ENCODE data around the gene TBC1D21. TPM values are rescaled to one million over a fixed set of nuclear protein-coding genes. Genes with fewer than 3 reads are reported as not detected.

Gene TBC1D21
- total RNA-seq, 1 experiment from 2014 or later, result not detected

DNA sequence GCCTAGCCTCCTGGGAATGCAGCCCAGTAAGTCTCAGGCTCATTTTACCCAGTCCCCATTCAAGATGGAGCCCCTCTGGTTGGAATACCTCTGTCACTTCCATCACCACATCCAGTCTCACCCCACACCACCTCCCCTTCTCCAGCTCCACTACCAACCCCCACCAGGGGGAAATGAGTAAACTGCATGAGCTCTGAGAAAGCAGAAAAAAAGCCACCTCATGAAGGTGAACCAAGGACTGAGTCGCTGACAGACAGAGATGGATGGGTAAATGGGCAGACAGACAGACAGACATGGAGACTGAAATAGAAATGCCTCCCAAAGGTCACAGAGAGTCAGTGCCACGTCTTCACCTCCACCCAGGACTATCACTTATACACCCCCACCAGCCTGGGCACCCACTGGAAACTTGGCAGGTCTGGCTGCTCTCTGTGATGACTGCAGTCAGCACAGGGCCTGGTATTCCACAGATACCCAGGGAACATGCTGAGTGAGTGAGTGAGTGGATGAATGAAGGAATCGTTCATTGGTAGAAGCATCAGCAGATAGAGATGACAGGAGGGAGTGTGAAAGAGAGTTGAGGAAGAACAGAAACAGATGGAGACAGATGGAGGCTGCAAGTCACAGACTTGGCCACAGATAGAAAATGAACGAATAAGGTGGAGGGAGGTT is 48.0 kb downstream of the TBC1D21 start:
- Histone ChIP-seq H3K4me3 (ENCODE audit: insufficient read depth, low read depth, low read length) (no peak overlapping the region), H3K27me3 (ENCODE audit: control insufficient read depth, insufficient read depth, low read length) (no peaks in the 10 kb centered on the region; the same call in none of the 2 replicates), H3K36me3 (replicated peaks; ENCODE audit: control insufficient read depth, insufficient read depth, low read length) (peaks cover 2% of the 10 kb centered on the region)
- DNase-seq, result no peak

DNA sequence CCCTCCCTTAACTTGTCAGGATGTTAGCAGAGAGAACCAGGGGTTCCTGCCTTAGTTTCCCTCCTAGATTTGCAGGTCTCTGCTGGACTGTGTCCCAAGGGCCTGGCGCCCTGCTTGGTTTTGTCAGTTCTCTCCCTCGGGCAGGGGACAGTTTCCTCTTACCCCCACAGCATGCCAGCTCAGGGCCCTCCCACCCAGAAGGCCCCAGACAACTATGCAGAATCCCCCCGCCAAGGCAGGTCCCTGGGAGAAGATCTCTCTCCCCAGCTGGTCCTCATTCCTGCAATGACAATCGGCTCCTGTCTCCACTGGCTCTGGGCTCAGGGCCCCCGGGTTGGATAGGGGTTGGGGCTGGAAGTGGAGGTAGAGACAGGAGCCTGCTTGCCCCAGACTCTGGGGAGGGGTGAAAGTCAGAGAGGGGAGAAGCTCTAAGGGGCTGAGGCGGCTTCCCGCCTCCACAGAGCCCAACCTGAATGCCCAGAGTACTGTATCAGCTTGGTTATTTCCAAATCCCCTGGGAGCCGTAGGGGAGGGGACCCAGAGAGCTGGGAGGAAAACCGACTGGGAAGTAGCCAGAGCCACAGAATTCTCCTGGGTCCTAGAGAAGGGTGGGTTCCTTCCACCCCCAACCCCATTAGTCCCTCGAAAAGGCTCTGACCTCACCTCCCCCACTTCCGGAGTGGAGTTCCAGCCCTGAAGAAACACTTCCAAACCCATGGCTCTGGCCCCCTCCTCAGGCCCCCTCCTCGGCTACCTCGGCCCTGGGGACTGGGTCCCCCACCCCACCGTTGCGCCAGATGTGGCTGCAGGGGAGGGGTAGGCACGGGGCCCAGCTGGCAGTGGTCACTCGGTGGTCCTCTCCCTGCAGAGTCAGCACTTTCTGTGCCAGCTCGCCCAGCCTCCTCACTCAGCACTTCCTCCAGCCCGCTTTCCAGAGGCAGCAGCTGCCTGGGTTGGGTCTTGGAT is 49.1 kb downstream of the TBC1D21 start:
- H3K36me3 ChIP-seq (replicated peaks; ENCODE audit: control insufficient read depth, insufficient read depth, low read length), result peaks cover 2% of the 10 kb centered on the region
- peak overlapping the region; percentile 9; the same call in 1 of the 2 replicates for H3K4me3 ChIP-seq (ENCODE audit: insufficient read depth, low read depth, low read length)
- DNase-seq, result peak; percentile 93
- H3K27me3 ChIP-seq (ENCODE audit: control insufficient read depth, insufficient read depth, low read length), result peaks cover 6% of the 10 kb centered on the region

DNA sequence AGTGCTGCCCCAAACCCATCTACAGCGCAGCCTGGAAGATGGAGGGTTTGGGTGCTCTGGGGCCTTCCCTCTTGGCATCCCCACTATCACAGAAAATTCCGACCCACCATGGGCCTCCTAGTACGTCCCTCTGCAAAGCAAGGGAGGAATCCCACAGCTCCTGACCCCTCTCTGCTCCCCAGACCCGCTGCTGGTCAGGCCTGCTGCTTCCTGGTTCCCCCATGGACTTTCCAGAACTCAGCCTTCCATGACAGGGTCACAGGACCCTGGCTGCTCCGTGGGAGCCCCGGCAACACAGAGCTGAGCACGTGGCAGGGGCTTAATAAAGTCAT is 49.8 kb downstream of the TBC1D21 start:
- peaks cover 6% of the 10 kb centered on the region for H3K27me3 ChIP-seq (ENCODE audit: control insufficient read depth, insufficient read depth, low read length)
- H3K4me3 ChIP-seq (ENCODE audit: insufficient read depth, low read depth, low read length), result no peak overlapping the region
- peaks cover 2% of the 10 kb centered on the region for H3K36me3 ChIP-seq (replicated peaks; ENCODE audit: control insufficient read depth, insufficient read depth, low read length)
- DNase-seq, result no peak

DNA sequence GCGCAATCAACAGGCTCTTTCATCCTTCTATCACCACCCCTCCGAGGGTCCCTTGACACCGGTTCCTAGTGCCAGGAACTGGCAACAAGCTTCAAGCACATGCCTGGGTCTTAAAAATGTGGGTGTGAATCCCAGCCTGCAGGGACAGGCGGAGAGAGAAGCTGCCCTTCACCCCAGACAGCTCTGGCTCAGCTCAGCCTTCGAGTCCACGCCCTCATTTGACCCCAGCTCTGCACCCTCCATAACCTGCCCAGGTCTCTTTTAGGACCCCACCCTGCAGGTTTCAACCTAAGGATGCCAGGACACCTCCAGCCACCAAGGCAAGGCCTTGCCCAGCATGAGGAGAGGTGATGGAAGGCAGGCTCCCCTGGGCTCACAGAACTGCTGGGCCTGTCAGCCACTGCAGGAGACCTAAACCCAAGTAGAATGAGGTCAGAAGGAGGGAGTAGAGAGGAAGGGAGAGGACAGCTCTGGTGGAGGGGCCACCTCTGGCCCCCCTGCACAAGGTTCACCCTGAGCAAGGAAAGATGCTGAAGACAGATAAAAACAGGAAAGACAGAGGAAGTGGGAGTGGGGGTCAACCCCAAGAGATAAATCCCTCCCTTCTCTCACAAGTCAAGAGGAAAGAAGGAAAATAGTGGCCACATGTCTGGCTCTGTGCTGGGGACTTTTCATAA is 50.3 kb downstream of the TBC1D21 start:
- Histone ChIP-seq H3K4me3 (ENCODE audit: insufficient read depth, low read depth, low read length) (no peak overlapping the region), H3K36me3 (replicated peaks; ENCODE audit: control insufficient read depth, insufficient read depth, low read length) (peaks cover 2% of the 10 kb centered on the region), H3K27me3 (ENCODE audit: control insufficient read depth, insufficient read depth, low read length) (peaks cover 6% of the 10 kb centered on the region)
- DNase-seq, result no peak

DNA sequence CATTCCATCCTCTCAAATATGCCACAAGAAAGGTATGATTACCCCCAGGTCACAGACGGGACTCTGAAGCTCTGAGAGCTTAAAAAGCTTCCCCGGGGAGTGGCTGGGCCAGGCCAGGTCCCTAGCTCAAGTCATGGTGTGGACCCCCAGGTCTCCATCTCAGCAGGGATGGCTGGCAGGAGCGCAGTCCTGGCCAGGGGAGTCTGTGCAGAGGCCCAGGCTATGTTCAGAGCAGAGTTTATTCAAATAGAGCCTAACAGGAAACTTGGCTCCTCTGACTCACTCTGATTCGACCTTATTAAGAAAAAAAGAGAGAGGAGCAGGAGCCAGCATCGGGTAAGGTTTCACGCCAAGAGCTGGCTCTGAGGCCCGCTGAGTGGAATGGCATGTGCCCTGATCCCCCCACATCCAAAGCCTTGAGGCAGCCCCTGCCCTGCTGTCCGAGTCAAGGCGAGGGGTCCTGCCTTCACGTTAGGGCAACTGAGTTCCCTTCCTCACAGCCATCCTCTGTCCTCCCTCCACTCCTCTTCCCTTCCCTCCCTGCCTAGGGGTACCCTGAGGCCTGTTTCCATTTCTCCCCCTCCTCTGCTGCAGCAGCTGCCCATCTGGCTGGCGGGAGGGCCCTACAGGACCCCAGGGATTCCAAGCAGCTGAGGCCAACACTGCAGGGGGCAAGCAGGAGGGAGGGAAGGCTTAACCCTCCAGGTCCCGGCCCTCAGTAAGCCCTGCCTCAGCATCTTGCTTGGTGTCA is 51.0 kb downstream of the TBC1D21 start:
- H3K4me3 ChIP-seq (ENCODE audit: insufficient read depth, low read depth, low read length), result no peak overlapping the region
- peak; percentile 68 for DNase-seq
- peaks cover 6% of the 10 kb centered on the region for H3K27me3 ChIP-seq (ENCODE audit: control insufficient read depth, insufficient read depth, low read length)
- H3K36me3 ChIP-seq (replicated peaks; ENCODE audit: control insufficient read depth, insufficient read depth, low read length), result no peaks in the 10 kb centered on the region

DNA sequence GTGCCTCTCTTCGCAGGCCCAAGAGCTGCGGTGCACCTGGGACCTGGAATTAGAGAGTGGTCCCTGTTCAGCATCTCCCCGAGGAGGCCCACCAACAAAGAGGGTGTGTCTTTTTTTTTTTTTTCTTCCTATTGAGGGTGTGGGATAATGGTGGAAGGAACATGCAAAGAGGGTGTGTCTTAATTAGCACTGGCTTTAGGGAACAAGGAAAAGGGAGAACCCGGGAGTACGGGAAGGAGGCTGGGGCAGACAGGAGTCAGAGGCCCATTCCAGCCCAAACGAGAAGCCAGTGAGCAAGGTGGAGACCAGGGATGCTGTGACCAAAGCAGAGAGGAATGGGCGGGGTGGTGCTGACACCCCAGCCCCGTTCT is 52.5 kb downstream of the TBC1D21 start:
- H3K36me3 ChIP-seq (replicated peaks; ENCODE audit: control insufficient read depth, insufficient read depth, low read length), result no peaks in the 10 kb centered on the region
- H3K4me3 ChIP-seq (ENCODE audit: insufficient read depth, low read depth, low read length), result peak overlapping the region; percentile 66; the same call in 1 of the 2 replicates
- no peak for DNase-seq
- peaks cover 6% of the 10 kb centered on the region for H3K27me3 ChIP-seq (ENCODE audit: control insufficient read depth, insufficient read depth, low read length)

DNA sequence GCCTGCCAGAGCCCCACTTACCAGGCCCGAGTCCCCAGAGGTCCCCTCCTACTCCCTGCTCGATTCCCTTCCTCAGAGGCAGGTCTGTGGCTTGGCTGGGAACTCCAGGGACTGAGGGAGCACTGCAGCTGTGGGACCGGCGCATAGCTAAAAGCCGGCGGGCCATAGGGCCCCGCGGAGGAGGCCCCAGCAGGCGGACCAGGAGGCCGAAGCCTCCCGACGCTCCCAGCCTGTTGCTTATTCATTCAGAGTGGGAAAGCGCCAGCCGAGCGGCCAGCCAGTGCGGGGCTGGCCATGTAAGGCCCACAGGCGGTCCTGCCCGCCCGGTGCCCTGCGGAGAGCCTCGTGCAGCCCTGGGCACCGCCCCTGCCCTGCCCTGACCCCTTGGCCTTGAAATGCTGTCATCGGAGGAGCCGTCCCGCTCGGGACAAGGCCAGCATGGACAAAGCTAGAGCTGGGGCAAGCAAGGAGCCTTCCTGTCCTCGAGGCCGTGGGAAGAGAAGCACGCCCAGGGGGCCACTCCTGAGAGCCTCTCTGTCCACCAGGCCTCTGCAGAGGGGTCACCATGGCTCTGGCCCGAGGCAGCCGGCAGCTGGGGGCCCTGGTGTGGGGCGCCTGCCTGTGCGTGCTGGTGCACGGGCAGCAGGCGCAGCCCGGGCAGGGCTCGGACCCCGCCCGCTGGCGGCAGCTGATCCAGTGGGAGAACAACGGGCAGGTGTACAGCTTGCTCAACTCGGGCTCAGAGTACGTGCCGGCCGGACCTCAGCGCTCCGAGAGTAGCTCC is 53.0 kb downstream of the TBC1D21 start, which contains the start of gene LOXL1:
Gene LOXL1, plus strand, starts transcription at position 244 of the 784 bp plus-strand sequence. Its CDS starts 322 bp downstream, at position 566.
- peak within 1 kb of the TSS; percentile 66 for H3K4me3 ChIP-seq (ENCODE audit: insufficient read depth, low read depth, low read length)
- peak; percentile 95 for DNase-seq
- peaks cover 6% of the 10 kb centered on the region for H3K27me3 ChIP-seq (ENCODE audit: control insufficient read depth, insufficient read depth, low read length)
- no peaks in the 10 kb centered on the region for H3K36me3 ChIP-seq (replicated peaks; ENCODE audit: control insufficient read depth, insufficient read depth, low read length)

DNA sequence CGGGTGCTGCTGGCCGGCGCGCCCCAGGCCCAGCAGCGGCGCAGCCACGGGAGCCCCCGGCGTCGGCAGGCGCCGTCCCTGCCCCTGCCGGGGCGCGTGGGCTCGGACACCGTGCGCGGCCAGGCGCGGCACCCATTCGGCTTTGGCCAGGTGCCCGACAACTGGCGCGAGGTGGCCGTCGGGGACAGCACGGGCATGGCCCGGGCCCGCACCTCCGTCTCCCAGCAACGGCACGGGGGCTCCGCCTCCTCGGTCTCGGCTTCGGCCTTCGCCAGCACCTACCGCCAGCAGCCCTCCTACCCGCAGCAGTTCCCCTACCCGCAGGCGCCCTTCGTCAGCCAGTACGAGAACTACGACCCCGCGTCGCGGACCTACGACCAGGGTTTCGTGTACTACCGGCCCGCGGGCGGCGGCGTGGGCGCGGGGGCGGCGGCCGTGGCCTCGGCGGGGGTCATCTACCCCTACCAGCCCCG is 53.7 kb downstream of the TBC1D21 start:
- H3K27me3 ChIP-seq (ENCODE audit: control insufficient read depth, insufficient read depth, low read length), result peaks cover 6% of the 10 kb centered on the region
- peak; percentile 93 for DNase-seq
- peak overlapping the region; percentile 66 for H3K4me3 ChIP-seq (ENCODE audit: insufficient read depth, low read depth, low read length)
- no peaks in the 10 kb centered on the region for H3K36me3 ChIP-seq (replicated peaks; ENCODE audit: control insufficient read depth, insufficient read depth, low read length)

DNA sequence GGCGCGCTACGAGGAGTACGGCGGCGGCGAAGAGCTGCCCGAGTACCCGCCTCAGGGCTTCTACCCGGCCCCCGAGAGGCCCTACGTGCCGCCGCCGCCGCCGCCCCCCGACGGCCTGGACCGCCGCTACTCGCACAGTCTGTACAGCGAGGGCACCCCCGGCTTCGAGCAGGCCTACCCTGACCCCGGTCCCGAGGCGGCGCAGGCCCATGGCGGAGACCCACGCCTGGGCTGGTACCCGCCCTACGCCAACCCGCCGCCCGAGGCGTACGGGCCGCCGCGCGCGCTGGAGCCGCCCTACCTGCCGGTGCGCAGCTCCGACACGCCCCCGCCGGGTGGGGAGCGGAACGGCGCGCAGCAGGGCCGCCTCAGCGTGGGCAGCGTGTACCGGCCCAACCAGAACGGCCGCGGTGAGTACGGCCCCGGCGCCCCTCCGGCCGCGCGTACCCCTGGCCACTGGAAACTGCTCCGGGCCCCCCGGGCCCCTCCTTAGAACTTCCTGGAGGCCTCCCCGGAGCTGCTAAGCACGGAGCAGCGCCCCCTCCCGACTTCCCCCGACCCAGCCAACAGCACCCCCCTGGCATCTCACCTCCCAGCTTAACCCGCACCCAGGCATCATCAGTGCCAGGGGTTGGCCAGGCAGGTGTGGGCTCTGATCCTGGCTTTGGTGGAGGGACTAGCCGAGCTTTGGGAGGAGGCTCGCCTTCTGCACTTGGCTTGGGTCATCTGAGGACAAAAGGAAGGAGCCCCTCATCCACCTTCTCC is 54.3 kb downstream of the TBC1D21 start:
- DNase-seq, result peak; percentile 95
- peaks cover 6% of the 10 kb centered on the region for H3K27me3 ChIP-seq (ENCODE audit: control insufficient read depth, insufficient read depth, low read length)
- no peaks in the 10 kb centered on the region for H3K36me3 ChIP-seq (replicated peaks; ENCODE audit: control insufficient read depth, insufficient read depth, low read length)
- H3K4me3 ChIP-seq (ENCODE audit: insufficient read depth, low read depth, low read length), result peak overlapping the region; percentile 66

DNA sequence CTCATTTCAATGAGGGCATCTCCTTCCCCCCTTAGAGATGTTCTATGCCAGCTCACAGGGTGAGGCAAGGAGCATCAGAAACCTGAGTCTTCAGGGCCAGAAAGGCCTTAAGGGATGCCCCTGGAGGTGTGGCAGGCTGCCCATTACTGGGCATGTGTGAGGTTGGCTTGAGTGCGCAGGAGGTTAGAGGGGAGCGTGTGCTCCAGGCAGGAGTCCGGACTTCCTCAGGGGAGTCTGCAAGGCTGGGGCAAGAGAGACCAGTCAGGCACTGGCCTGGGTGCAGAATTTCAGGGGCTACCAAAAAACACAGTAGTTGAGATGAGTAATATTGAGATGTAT is 54.8 kb downstream of the TBC1D21 start:
- peak overlapping the region; percentile 66; the same call in 1 of the 2 replicates for H3K4me3 ChIP-seq (ENCODE audit: insufficient read depth, low read depth, low read length)
- no peaks in the 10 kb centered on the region for H3K36me3 ChIP-seq (replicated peaks; ENCODE audit: control insufficient read depth, insufficient read depth, low read length)
- peaks cover 6% of the 10 kb centered on the region for H3K27me3 ChIP-seq (ENCODE audit: control insufficient read depth, insufficient read depth, low read length)
- no peak for DNase-seq

DNA sequence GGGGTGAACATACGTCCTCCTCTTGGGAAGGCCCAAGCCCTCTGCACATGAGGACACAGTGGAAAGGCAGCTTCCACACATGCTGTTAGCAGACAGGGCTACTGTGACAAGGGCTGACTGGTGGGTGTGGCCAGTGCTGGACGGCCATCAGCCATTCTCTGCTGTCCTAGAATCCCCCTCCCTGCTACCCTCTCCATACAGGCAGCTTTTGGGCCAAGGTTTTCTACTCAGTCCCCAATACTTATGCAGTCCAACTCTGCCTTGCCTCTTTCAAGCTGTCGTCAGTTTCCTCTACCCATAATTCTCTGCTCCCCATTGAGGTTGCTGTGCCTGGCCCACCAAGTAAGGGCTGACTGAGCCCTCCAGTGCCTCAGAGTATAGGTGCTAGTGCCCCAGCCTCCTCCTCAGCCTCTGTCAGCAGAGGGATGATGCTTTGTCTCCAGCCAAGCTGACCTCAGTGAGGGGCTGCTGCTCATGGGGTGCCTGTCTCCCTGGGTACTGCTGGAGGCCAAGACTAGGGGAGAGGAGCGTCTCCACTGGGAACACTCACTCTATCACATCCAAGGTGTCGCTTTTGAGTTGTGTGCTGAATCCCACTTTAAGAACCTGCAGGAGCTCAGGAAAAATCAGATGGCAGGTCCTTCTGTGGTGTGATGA is 55.7 kb downstream of the TBC1D21 start:
- DNase-seq, result no peak
- Histone ChIP-seq H3K36me3 (replicated peaks; ENCODE audit: control insufficient read depth, insufficient read depth, low read length) (no peaks in the 10 kb centered on the region), H3K27me3 (ENCODE audit: control insufficient read depth, insufficient read depth, low read length) (peaks cover 6% of the 10 kb centered on the region; the same call in 1 of the 2 replicates), H3K4me3 (ENCODE audit: insufficient read depth, low read depth, low read length) (no peak overlapping the region)

DNA sequence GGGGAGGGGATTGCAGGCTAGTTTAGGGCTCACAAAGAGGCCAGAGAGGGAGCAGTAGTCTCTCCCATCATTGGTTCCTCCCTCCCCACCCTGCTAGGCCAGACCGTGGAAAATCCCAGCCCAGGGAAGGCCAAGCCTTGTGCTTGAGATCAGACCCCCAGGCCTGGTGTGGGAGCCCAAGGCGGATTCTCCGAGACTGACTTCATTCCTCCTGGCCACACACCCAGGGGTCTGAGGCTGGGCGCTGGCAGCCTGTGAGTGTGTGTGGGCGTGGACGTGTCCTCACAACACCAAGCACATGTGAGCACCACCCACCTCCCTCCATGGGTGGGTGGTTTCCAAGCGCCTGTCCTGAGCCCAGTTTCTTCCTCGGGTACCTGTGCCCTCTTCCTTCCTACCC is 57.0 kb downstream of the TBC1D21 start:
- H3K27me3 ChIP-seq (ENCODE audit: control insufficient read depth, insufficient read depth, low read length), result peaks cover 6% of the 10 kb centered on the region; the same call in 1 of the 2 replicates
- H3K36me3 ChIP-seq (replicated peaks; ENCODE audit: control insufficient read depth, insufficient read depth, low read length), result no peaks in the 10 kb centered on the region
- H3K4me3 ChIP-seq (ENCODE audit: insufficient read depth, low read depth, low read length), result no peak overlapping the region
- no peak for DNase-seq
